GM23338 (cell line): Measurements from ENCODE around the gene PALLD.

Experiments used
- CREB1 ChIP-seq: fragments of 250-450 bp; sonication (Bioruptor Pico); IDR thresholded peaks from 2 replicates; pipeline ENCODE4 v1.5.0; 2020; ENCODE audit warnings: low read depth, mild to moderate bottlenecking, moderate library complexity
- EZH2 ChIP-seq: fragments of 200-600 bp; sonication (generic); IDR thresholded peaks from one replicate; pipeline ENCODE4 v1.8.0; 2017; ENCODE audit warnings: antibody characterized with exemption, mild to moderate bottlenecking, low read depth; ENCODE audit not compliant: unreplicated experiment
- JUNB ChIP-seq: IDR thresholded peaks from one replicate; pipeline ENCODE4 v1.6.1; 2016; ENCODE audit warnings: antibody characterized with exemption; ENCODE audit not compliant: unreplicated experiment
- TF ChIP-seq, protein P1 (sequence below), 2 experiments: fragments of 200-600 bp in 1 of 2; sonication (generic) in 1 of 2; conservative IDR thresholded peaks; 2 replicates each; pipeline versions ENCODE4 v1.5.1 to v1.6.1; 2016 to 2017; ENCODE audit warnings: antibody characterized with exemption in 2 of 2, low read depth in 2 of 2, mild to moderate bottlenecking in 2 of 2, moderate library complexity in 1 of 2
- TF ChIP-seq, protein P2 (sequence below): IDR thresholded peaks from one replicate; pipeline ENCODE4 v1.6.1; 2018; ENCODE audit warnings: antibody characterized with exemption; ENCODE audit not compliant: unreplicated experiment

GRCh38 chr4:168608771-168609170 lies 111.9 kb downstream of the PALLD start:
- TF ChIP-seq, protein P1, sequence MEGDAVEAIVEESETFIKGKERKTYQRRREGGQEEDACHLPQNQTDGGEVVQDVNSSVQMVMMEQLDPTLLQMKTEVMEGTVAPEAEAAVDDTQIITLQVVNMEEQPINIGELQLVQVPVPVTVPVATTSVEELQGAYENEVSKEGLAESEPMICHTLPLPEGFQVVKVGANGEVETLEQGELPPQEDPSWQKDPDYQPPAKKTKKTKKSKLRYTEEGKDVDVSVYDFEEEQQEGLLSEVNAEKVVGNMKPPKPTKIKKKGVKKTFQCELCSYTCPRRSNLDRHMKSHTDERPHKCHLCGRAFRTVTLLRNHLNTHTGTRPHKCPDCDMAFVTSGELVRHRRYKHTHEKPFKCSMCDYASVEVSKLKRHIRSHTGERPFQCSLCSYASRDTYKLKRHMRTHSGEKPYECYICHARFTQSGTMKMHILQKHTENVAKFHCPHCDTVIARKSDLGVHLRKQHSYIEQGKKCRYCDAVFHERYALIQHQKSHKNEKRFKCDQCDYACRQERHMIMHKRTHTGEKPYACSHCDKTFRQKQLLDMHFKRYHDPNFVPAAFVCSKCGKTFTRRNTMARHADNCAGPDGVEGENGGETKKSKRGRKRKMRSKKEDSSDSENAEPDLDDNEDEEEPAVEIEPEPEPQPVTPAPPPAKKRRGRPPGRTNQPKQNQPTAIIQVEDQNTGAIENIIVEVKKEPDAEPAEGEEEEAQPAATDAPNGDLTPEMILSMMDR (conservative IDR thresholded peaks at IDR 0.05; ENCODE audit: low read depth in 2 of 2): no peak
- no peak for TF ChIP-seq JUNB
- no peak for TF ChIP-seq CREB1 (CRISPR knock-in tag)
- no peak for TF ChIP-seq EZH2
- TF ChIP-seq, protein P2, sequence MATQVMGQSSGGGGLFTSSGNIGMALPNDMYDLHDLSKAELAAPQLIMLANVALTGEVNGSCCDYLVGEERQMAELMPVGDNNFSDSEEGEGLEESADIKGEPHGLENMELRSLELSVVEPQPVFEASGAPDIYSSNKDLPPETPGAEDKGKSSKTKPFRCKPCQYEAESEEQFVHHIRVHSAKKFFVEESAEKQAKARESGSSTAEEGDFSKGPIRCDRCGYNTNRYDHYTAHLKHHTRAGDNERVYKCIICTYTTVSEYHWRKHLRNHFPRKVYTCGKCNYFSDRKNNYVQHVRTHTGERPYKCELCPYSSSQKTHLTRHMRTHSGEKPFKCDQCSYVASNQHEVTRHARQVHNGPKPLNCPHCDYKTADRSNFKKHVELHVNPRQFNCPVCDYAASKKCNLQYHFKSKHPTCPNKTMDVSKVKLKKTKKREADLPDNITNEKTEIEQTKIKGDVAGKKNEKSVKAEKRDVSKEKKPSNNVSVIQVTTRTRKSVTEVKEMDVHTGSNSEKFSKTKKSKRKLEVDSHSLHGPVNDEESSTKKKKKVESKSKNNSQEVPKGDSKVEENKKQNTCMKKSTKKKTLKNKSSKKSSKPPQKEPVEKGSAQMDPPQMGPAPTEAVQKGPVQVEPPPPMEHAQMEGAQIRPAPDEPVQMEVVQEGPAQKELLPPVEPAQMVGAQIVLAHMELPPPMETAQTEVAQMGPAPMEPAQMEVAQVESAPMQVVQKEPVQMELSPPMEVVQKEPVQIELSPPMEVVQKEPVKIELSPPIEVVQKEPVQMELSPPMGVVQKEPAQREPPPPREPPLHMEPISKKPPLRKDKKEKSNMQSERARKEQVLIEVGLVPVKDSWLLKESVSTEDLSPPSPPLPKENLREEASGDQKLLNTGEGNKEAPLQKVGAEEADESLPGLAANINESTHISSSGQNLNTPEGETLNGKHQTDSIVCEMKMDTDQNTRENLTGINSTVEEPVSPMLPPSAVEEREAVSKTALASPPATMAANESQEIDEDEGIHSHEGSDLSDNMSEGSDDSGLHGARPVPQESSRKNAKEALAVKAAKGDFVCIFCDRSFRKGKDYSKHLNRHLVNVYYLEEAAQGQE: no peak
